H1 (cell line): ENCODE measurements around the gene TCF25. TPM values are rescaled to one million over a fixed set of nuclear protein-coding genes. Genes with fewer than 3 reads are reported as not detected.

ENCODE experiments used
- CTCF ChIA-PET: fragments of 300-600 bp; sonication (Branson Sonifier 250); formaldehyde crosslinking; loops from one replicate; lab custom pipeline; 2021; ENCODE audit not compliant: partially characterized antibody; lab: Charles Lee
- POLR2A ChIA-PET: fragments of 300-600 bp; sonication (Branson Sonifier 250); formaldehyde crosslinking; loops from one replicate; lab custom pipeline; 2021; ENCODE audit warnings: inconsistent platforms; ENCODE audit not compliant: partially characterized antibody; lab: Charles Lee
- DNase-seq, 2 experiments: peaks; one replicate each; pipeline versions ENCODE4 v3.0.0 to v3.0.0-alpha.2; 2010 to 2022; ENCODE audit warnings: low spot score in 2 of 2, low read depth in 1 of 2, mixed read lengths in 1 of 2
- FAIRE-seq: peaks from 2 replicates; lab custom pipeline; 2011; peaks lifted over from hg19 to GRCh38; lab: Jason Lieb, UNC
- H2AFZ ChIP-seq: 2 replicates; pipeline ENCODE4 v1.8.1; 2012; ENCODE audit warnings: low read length, inconsistent platforms
- H2AK5ac ChIP-seq: 2 replicates; pipeline ENCODE4 v1.6.1; 2013; ENCODE audit warnings: low read depth, low read length
- H2BK120ac ChIP-seq: replicated peaks from 2 replicates; pipeline ENCODE3; 2013; ENCODE audit warnings: low read depth, low read length, inconsistent platforms
- H2BK12ac ChIP-seq: 2 replicates; pipeline ENCODE4 v1.6.1; 2013; ENCODE audit warnings: low read depth, low read length
- H2BK15ac ChIP-seq: 2 replicates; pipeline ENCODE4 v1.6.1; 2013; ENCODE audit warnings: low read length
- H2BK20ac ChIP-seq: 2 replicates; pipeline ENCODE4 v1.6.1; 2013; ENCODE audit warnings: low read length
- H2BK5ac ChIP-seq: 2 replicates; pipeline ENCODE4 v1.6.1; 2013; ENCODE audit warnings: low read depth, low read length
- H3K14ac ChIP-seq: 2 replicates; pipeline ENCODE4 v1.6.1; 2013; ENCODE audit warnings: inconsistent platforms; ENCODE audit not compliant: insufficient read length
- H3K18ac ChIP-seq: 2 replicates; pipeline ENCODE4 v1.6.1; 2013; ENCODE audit warnings: low read length; ENCODE audit errors: extremely low read depth
- H3K23ac ChIP-seq: 2 replicates; pipeline ENCODE4 v1.6.1; 2013; ENCODE audit warnings: inconsistent platforms; ENCODE audit not compliant: insufficient read length
- H3K23me2 ChIP-seq: 2 replicates; pipeline ENCODE4 v1.6.1; 2013; ENCODE audit warnings: low read depth, low read length
- H3K27ac ChIP-seq: 2 replicates; pipeline ENCODE4 v1.6.1; 2011; ENCODE audit warnings: low read depth, low read length, inconsistent platforms
- H3K27me3 ChIP-seq, 4 experiments: replicated peaks in 1 of 4; 1 replicate in 1 of 4; 2 replicates in 3 of 4; pipeline versions ENCODE4 v1.6.1 to v1.8.1; 2011 to 2013; ENCODE audit warnings: low read length in 3 of 4, mild to moderate bottlenecking in 3 of 4, inconsistent platforms in 2 of 4, mixed read lengths in 2 of 4, moderate library complexity in 1 of 4; ENCODE audit not compliant: control insufficient read depth in 3 of 4, insufficient read depth in 3 of 4; ENCODE audit errors: extremely low read depth in 1 of 4
- H3K36me3 ChIP-seq, 4 experiments: 2 replicates each; pipeline versions ENCODE4 v1.6.1 to v1.8.1; 2011 to 2013; ENCODE audit warnings: mild to moderate bottlenecking in 4 of 4, low read length in 3 of 4, moderate library complexity in 2 of 4, control low read depth in 1 of 4, inconsistent platforms in 1 of 4; ENCODE audit not compliant: insufficient read depth in 4 of 4, control insufficient read depth in 2 of 4
- H3K4ac ChIP-seq: replicated peaks from 2 replicates; pipeline ENCODE3; 2013; ENCODE audit warnings: low read length, low read depth, mixed read lengths, inconsistent platforms; ENCODE audit not compliant: insufficient read length
- H3K4me1 ChIP-seq, 4 experiments: replicated peaks in 1 of 4; 1 replicate in 1 of 4; 2 replicates in 3 of 4; pipeline versions ENCODE4 v1.6.1 to v1.8.1; 2011 to 2013; ENCODE audit warnings: low read length in 3 of 4, inconsistent platforms in 2 of 4, mixed read lengths in 1 of 4; ENCODE audit not compliant: insufficient read depth in 4 of 4, control insufficient read depth in 3 of 4
- H3K4me2 ChIP-seq, 2 experiments: 2 replicates each; pipeline versions ENCODE4 v1.6.1 to v1.8.1; 2011 to 2013; ENCODE audit warnings: low read depth in 2 of 2, low read length in 2 of 2, control low read depth in 1 of 2, inconsistent platforms in 1 of 2, mild to moderate bottlenecking in 1 of 2; ENCODE audit not compliant: insufficient read depth in 1 of 2
- H3K4me3 ChIP-seq, 4 experiments: fragments of 200-600, 300-600 bp in 1 of 4; sonication (generic), shearing (Covaris generic), sonication (Bioruptor Twin) in 1 of 4; 2 replicates each; pipeline versions ENCODE4 v1.5.1 to v1.8.1; 2011 to 2016; ENCODE audit warnings: low read length in 4 of 4, low read depth in 3 of 4, control low read depth in 2 of 4, inconsistent platforms in 2 of 4, mild to moderate bottlenecking in 2 of 4, mixed read lengths in 1 of 4, moderate library complexity in 1 of 4; ENCODE audit not compliant: insufficient read depth in 2 of 4; ENCODE audit errors: extremely low read depth in 1 of 4
- H3K56ac ChIP-seq: replicated peaks from 2 replicates; pipeline ENCODE3; 2013; ENCODE audit warnings: low read depth, mild to moderate bottlenecking, mixed read lengths, low read length, inconsistent platforms; ENCODE audit not compliant: insufficient read length
- H3K79me1 ChIP-seq: 2 replicates; pipeline ENCODE4 v1.6.1; 2013; ENCODE audit warnings: low read depth, low read length, control low read depth
- H3K79me2 ChIP-seq, 2 experiments: 2 replicates each; pipeline versions ENCODE4 v1.6.1 to v1.8.1; 2012 to 2013; ENCODE audit warnings: low read length in 2 of 2, mild to moderate bottlenecking in 2 of 2, inconsistent platforms in 1 of 2; ENCODE audit not compliant: insufficient read depth in 2 of 2, control insufficient read depth in 1 of 2
- H3K9ac ChIP-seq, 4 experiments: replicated peaks in 1 of 4; 1 replicate in 1 of 4; 2 replicates in 3 of 4; pipeline versions ENCODE4 v1.6.1 to v1.8.1; 2011 to 2013; ENCODE audit warnings: low read depth in 3 of 4, low read length in 3 of 4, control low read depth in 2 of 4, mild to moderate bottlenecking in 2 of 4, moderate library complexity in 2 of 4, inconsistent platforms in 1 of 4; ENCODE audit errors: extremely low read depth in 1 of 4
- H3K9me3 ChIP-seq, 2 experiments: 2 replicates each; pipeline versions ENCODE4 v1.6.1 to v1.8.1; 2012 to 2013; ENCODE audit warnings: mild to moderate bottlenecking in 2 of 2, moderate library complexity in 2 of 2, control low read depth in 1 of 2, inconsistent platforms in 1 of 2, low read depth in 1 of 2, low read length in 1 of 2, mixed read lengths in 1 of 2; ENCODE audit not compliant: insufficient read depth in 2 of 2
- H4K20me1 ChIP-seq, 2 experiments: replicated peaks in 1 of 2; 2 replicates each; pipeline versions ENCODE3 to v1.8.1; 2011 to 2013; ENCODE audit warnings: inconsistent platforms in 2 of 2, low read length in 2 of 2, mild to moderate bottlenecking in 1 of 2; ENCODE audit not compliant: insufficient read depth in 2 of 2, control insufficient read depth in 1 of 2
- H4K5ac ChIP-seq: 2 replicates; pipeline ENCODE4 v1.6.1; 2013; ENCODE audit warnings: low read length, low read depth, mixed read lengths, inconsistent platforms; ENCODE audit not compliant: insufficient read length
- H4K8ac ChIP-seq: 2 replicates; pipeline ENCODE4 v1.8.0; 2013; ENCODE audit warnings: mild to moderate bottlenecking, moderate library complexity, low read length, inconsistent platforms; ENCODE audit not compliant: insufficient read depth; ENCODE audit errors: extremely low read depth
- H4K91ac ChIP-seq: replicated peaks from 2 replicates; pipeline ENCODE3; 2013; ENCODE audit warnings: low read length, mixed read lengths, inconsistent platforms; ENCODE audit not compliant: insufficient read length
- RNF2 ChIP-seq: fragments of 200-900, 300-1000 bp; sonication (generic); IDR thresholded peaks from 2 replicates; pipeline ENCODE4 v1.7.1; 2016; ENCODE audit warnings: borderline replicate concordance, low read depth, mild to moderate bottlenecking, antibody characterized with exemption, low read length; ENCODE audit not compliant: poor library complexity, severe bottlenecking; ENCODE audit errors: missing control alignments
- SP2 ChIP-seq: IDR thresholded peaks from 2 replicates; pipeline ENCODE4 v1.6.1; 2012; ENCODE audit warnings: mild to moderate bottlenecking, low read length, inconsistent platforms
- TAF7 ChIP-seq: optimal IDR thresholded peaks from 2 replicates; pipeline ENCODE3; 2011; ENCODE audit warnings: low read depth, mild to moderate bottlenecking, inconsistent platforms, low read length, moderate library complexity, borderline replicate concordance
- TCF12 ChIP-seq: IDR thresholded peaks from 2 replicates; pipeline ENCODE4 v1.6.1; 2011; ENCODE audit warnings: low read depth, mild to moderate bottlenecking, low read length
- WGBS, 2 experiments: shearing (Covaris generic) in 1 of 2; methylation state at CpG; one replicate each; pipeline versions ENCODE4 v1.1.6 to v1.1.7; 2013 to 2015; ENCODE audit warnings: low lambda C conversion rate in 2 of 2, mixed read lengths in 2 of 2, inconsistent platforms in 1 of 2, low coverage in 1 of 2, missing lambda C conversion rate in 1 of 2; ENCODE audit not compliant: insufficient replicate concordance in 2 of 2, insufficient coverage in 1 of 2, insufficient read length in 1 of 2; ENCODE audit errors: extremely low coverage in 1 of 2, missing lambda C conversion rate in 1 of 2; 5-methylcytosine and 5-hydroxymethylcytosine counted together
- polyA plus RNA-seq, 7 experiments: library from polyadenylated mRNA; depleted of rRNA in 3 of 7; stranded (reverse) in 5 of 7; unstranded in 2 of 7; fragments of >200 nt in 5 of 7; fragments of 200-250 nt in 2 of 7; gene quantifications; 1 replicate in 5 of 7; 2 replicates in 1 of 7; 4 replicates in 1 of 7; pipeline versions ENCODE4 v1.2.1 to v1.2.3, GENCODE V29; 2011 to 2013; ENCODE audit warnings: missing spikeins in 2 of 7, mixed read lengths in 2 of 7
- total RNA-seq: library from RNA; stranded (reverse); fragmentation: NEBNext Ultra II Directional; extraction: Animal tissue kit (Norgen Biotek cat#: 25700); gene quantifications from 2 replicates; pipeline ENCODE4 v1.2.1, GENCODE V29; 2021

Gene TCF25
- total and polyA plus RNA-seq, 2 of the 8 experiments (the other 6 are each of a cell fraction or from before 2014, with no cell fraction given): 78.1 to 102 TPM

DNA sequence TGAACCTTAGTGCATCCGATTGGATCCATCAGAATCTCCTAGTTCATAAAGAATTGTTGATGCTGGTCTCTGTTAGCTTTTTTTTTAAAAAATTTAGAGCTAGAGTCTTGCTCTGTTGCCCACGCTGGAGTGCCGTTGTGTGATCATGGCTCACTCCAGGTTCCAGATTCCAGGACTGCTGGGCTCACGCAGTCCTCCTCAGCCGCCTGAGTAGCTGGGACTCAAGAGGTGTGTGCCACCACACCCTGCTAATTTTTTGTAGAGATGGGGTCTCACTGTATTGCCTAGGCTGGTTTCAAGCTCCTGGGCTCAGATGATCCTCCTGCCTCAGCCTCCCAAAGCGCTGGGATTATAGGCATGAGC lies 8.0 kb downstream of the TCF25 start:
- FAIRE-seq: no peak

More for the DNA sequence above, 8.0 kb downstream of the TCF25 start:
- ChIA-PET CTCF (interaction anchor here (0.6 to 1.3 kb wide), 3 partner anchors 21 to 44 kb away, joined by 3 to 6 read pairs (median 6); no protein-coding TSS in a partner anchor), POLR2A (interaction anchor here (1.1 to 1.4 kb wide), 2 partner anchors 10 to 335 kb away, joined by 3 read pairs; no protein-coding TSS in a partner anchor)
- Histone ChIP-seq H2BK120ac (no peak overlapping the region), H3K79me1 (peaks cover 6% of the 10 kb centered on the region), H2BK5ac (no peak overlapping the region), H3K4me2 (no peak overlapping the region), H3K23ac (no peak overlapping the region), H3K27ac (no peak overlapping the region), H2BK12ac (no peak overlapping the region), H2AK5ac (no peak overlapping the region), H4K20me1 (peaks cover 0 to 14% of the 10 kb centered on the region in 2 experiments), H4K91ac (no peak overlapping the region), H3K79me2 (peaks cover 3 to 29% of the 10 kb centered on the region in 2 experiments; a peak in 3 of 4 replicates), H3K14ac (no peak overlapping the region), H4K5ac (no peak overlapping the region), H3K4me1 (no peaks in the 10 kb centered on the region), H2BK15ac (no peak overlapping the region), H2AFZ (no peak overlapping the region), H3K18ac (no peak overlapping the region), H3K9me3 (peaks cover 0 to 5% of the 10 kb centered on the region in 2 experiments; a peak in 1 of 4 replicates), H3K4ac (no peak overlapping the region), H4K8ac (no peak overlapping the region), H3K56ac (no peak overlapping the region), H3K9ac (no peak overlapping the region), H3K23me2 (no peaks in the 10 kb centered on the region), H3K27me3 (no peaks in the 10 kb centered on the region), H3K36me3 (peaks cover 11 to 33% (median 22%) of the 10 kb centered on the region in 4 experiments), H2BK20ac (no peak overlapping the region), H3K4me3 (no peak overlapping the region)
- DNase-seq: no peak
- TF ChIP-seq TAF7: no peak
- TF ChIP-seq RNF2: no peak
- no peak for TF ChIP-seq TCF12
- TF ChIP-seq SP2: no peak
- 94% methylated on average over 6 of the region's 6 CpGs; no CpG with 5 or more reads in 1 of the 2 experiments for WGBS, 2 experiments
